Activated CD4-positive, alpha-beta T cell treated with anti-CD3 and anti-CD28 coated beads, Interleukin-2, amount 50 U/mL, for 16 hours (primary cell): ENCODE results near the gene FGD5.
A peak's percentile ranks its signal among the peaks of the same experiment; 100 is the strongest.

ENCODE experiments used
- DNase-seq: peaks from one replicate; pipeline ENCODE4 v3.0.0-alpha.2; 2020

The FGD5 gene

DNA sequence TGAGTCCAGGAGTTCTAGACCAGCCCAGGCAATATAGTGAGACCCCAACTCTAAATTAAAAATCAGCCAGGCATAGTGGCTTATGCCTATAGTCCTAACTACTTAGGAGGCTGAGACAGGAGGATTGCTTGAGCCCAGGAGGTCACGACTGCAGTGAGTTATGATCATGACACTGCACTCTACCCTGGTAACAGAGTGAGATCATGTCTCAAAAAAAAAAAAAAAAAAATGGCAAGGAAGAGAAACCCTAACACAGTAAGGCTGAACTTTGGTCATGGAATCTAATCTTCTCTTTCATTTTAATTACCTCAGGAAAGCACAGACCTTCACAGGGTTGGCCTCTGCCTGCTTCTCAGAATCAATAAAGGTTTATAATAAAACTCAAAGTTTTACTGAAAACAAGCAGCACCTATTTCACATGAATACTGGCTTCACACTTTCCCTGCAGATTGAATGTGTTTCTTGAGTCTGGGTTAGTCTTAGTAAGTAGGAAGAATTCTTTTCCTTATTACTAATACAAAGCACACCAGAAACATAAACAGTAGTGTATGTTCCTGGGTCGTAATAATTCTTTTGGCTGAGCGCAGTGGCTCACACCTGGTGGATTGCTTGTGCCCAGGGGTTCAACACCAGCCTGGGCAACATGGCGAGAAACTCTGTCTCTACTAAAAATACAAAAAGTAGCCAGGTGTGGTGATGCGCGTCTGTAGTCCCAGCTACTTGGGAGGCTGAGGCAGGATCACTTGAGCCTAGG lies 117.0 kb downstream of the FGD5 start:
- no peak for DNase-seq

DNA sequence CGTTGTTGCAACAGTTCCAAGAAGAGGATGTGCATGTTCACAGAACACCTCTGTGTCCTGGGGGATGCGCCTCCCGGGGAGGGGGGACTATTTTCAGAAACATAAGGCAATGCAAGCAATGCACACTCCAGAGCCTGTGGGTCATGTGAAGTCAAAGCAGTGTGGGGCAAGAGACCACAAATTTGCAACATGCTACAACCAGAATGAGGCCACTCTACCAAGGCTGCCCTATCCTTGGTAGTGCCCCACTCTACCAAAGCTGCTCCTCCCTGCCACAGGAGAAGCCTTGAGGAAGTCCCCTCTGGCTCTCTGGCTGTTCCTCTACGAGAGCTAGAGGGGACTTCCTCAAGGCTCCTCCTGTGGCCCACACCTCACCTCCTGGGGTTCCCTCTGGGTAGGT lies 120.2 kb downstream of the FGD5 start:
- no peak for DNase-seq

DNA sequence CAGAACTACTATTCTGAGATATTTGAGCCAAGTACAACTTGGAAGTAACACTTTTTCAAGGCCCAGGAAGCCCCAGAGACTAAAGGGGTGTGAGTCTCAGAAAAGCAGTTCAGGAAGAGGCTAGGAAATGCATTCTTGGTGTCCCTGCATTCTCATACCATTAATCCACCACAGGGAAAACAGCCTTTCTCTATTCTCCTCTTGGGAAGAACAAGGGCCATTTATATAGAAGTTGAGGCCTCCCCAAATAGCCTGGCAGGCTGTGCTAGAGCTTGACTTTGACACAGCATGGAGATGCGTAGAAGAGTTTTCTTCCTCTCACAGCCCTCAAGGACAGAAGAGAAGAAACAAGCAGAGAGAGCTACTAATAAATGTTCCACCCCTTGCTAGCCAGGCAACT lies 123.1 kb downstream of the FGD5 start:
- DNase-seq, result no peak

- no peak for DNase-seq
These were observed 124.3 kb downstream of the FGD5 start for GRCh38 chr3:14943042-14943441.

DNA sequence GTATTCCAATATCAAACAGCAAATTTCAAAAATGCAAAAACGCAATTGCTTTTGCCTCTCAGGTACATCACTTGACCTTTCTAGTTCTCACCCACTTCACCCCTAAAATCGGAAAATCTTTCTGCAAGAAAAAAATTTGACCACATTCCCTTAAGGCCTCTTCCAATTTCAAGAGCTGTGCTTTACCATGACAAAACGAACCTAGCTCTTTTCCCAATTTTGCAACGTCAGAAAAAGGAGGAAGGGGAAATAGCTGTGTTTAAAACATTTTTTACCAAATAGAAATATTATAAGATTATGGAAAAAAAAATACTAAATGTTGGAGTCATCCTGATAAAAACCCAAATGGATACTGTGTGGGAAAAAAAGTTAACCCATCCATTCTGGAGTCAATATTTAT lies 127.5 kb downstream of the FGD5 start:
- no peak for DNase-seq

DNA sequence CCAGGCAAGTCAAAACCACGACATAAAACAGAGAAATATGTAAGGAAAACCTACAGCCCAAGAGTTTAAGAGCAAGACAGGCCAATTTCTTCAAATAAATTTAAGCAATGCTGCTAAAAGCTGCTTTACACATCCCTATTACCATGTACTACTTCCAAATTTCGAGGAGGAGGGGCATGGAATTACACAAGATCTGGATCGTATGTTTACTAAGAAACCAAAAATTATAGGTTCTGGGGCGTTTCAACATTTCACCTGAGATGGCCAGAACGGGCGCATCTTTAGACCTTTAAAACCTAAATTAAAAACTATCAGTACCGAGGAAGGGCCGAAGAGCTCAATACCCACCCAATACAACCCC lies 128.0 kb downstream of the FGD5 start:
- DNase-seq, result no peak

DNA sequence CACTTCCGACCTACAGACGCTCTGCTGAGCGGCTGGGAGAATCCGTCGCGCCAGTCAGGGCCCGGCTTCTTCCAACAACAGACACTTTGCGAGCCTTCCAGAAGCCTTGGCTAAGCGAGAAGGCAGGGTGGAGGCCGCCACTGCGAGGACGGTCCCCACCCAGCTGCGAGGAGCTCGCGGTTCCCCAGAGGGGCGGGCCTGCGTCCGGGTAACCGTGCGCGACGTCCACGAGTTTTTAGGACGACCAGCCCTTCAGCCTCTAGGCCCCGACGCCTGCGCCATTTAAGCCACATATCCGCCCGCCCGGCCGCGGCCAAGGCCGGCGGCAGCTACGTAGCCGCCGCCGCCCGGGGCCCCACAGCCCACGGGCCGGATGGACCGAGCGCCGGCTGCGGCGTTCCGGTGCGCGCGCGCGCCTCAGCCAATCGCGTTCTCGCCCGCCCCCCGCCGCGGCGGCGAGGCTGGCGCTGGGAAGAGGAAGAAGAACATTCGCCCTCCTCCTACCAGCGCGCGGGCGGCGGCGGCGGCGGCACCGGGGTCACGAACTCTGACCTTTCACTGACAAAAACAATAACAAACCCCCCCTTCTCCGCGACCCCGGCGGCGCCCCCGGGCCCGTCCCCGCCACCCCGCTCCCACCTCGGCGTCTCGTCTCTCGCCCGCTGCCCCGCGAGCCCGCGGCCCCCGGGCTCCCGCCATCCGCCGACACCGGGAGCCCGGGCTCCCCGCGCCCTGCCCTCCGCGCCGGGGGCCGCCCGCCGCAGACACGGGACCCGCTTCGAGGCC lies 128.5 kb downstream of the FGD5 start, which contains the start of gene NR2C2:
NR2C2 (plus strand) TSS at position 484 of the 786 bp plus-strand sequence. CDS start 56,332 bp downstream, outside the sequence.
- peak; percentile 88 for DNase-seq

- peak; percentile 97 for DNase-seq
These were observed 129.3 kb downstream of the FGD5 start for GRCh38 chr3:14947886-14948608.

DNA sequence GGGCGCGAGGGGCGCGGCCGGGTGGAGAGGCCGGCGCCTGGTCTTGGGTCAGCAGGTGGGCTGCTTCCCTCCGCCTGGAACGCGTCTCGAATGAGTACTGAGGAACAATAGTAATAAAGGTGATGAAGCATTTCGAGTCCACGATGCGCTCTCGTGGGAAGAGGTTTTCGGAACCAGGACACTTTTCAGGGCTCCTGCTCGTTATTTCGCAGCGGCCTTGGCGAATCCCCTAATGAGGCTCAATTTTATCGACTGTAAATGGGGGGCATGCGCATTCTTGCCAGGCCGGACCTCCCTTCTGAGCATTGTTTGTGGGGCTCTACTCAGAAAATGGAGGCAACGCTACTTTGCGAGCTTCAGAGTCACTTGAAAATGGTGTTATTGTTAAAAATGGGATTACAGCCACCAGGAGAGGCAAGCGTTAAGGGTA lies 129.9 kb downstream of the FGD5 start:
- DNase-seq, result no peak

DNA sequence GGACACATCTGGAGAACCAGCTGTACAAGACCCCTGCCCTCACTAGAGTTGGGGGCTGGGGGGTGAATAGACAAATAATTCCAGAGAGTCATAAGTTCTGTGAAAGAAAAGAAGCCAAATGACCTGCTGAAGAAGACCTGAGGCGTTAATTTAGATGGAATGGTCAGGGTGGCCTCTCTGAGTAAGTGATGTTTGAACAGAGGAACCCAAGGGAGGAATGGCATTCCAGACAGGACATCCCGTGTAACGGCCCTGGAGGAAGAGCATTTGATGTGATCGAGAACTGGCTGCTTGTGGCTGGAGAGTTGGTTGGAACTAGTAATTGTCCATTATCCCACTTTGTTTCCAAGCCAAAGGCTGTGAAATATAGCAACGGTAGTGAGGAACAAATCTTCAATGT lies 130.4 kb downstream of the FGD5 start:
- DNase-seq, result no peak

DNA sequence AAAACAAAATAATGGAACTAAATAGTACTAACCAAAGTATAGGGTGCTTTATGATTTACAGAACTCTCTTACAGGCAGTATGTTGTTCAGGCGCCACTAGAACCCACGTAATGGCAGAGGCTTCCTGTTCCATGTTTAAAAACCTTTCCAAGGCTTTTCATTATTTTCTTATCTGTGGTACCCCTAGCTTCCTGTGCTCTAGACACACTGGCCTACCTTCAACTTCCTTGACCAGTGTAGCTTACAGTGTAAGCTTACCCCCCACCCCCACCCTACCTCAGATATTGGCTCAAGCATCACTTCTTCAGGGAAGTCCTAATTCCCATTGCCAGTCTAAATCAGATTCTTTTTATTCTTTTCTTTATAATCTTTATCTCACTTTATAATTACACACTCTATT lies 131.5 kb downstream of the FGD5 start:
- DNase-seq, result no peak

DNA sequence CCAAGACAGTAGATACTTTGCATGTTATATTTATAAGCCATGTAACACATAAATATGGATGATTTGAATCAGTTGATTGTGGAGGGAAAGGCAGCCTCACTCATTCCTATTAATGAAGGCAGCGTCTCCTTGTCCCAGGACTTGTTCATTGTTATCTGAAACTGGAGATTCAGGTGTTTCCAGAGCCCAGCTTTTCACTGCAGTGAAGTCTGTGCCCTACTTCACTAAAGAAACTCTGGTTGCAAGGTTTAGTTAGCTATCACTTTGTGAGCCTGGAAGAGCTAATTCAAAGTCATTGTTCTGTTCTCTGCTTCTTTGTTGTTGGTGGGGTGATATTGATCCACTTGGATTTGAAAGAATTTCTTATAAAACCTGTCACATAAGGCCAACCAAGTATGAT lies 138.4 kb downstream of the FGD5 start:
- no peak for DNase-seq

DNA sequence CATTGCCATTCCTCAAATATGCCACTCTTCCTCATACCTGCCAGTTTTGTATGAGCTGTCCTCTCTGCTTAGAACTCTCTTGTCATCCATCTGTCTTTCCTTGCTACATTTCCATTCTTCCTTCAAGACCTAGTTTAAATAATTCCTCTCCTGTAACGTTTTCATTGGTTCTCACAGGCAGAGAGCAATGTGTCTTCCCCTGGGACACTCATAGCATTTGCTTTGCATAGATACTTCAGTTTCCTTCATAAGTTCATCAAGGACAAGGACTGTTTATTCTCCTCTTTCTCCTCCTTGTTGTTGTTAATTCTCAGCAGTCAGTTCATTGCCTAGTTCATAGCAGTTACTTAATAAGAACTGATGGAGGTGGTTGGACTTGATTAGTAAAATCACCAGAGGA lies 139.2 kb downstream of the FGD5 start:
- DNase-seq, result no peak

GRCh38 chr3:14959359-14959943 lies 140.7 kb downstream of the FGD5 start:
- DNase-seq, result no peak

GRCh38 chr3:14962762-14963161 lies 144.0 kb downstream of the FGD5 start:
- no peak for DNase-seq

- DNase-seq, result no peak
These were observed 148.5 kb downstream of the FGD5 start for GRCh38 chr3:14967285-14967684.

DNA sequence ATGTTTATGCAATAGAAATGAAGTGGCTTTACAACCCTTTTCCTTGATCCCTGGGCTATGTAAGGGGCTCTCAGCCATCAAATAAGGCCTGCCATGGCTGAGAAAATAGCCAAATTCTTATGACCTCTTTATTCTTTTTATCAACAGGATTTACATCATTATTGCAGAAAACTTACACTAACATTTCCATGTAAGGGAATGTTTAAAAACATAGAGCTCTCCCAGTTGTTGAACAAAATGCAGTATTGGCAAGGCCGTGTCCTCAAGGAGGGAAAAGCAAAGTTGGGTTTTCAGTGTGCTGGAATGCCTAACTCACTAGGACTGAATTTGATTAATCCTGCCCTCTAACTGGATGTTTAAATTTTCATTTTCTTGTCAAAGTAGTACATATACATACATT lies 150.9 kb downstream of the FGD5 start:
- DNase-seq, result no peak

DNA sequence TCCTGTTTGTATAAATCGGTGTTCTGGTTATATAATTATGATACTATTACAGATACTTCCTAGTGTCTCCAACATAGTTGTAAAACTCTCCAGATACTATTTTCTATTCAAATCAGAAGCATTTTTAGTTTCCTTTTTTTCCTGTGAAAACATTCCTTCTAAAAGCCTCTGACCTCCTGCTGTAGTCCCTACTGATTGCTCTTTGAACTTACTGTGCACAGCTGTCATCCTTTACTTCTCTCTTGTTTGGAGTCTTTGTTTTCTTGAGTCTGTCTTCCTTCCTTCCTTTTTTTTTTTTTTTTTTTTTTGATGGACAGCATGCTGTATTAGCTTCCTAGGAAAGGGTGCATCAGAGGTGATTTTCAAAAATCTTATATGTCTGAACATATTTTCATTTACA lies 157.6 kb downstream of the FGD5 start:
- DNase-seq, result no peak

DNA sequence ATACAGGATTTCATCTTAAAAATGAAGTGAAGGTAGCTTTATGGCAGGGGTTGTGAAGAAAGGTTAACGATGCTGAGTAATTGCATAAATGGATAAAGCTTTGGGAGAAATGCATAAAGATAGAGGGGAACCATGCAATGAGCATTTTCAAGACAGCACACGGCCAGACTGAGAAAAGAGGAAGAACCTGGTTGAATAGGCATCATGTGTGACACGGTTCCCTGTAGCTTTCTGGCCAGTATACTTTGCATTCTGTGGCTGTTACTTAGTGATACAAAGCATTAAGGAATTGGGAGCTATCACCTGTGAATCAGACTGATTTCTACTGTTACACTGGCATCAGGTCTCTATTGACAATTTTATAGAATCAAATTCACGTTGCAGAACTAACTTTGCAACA lies 161.9 kb downstream of the FGD5 start:
- DNase-seq, result no peak
